NCI-H1048 (cell line): Measurements from ENCODE around the gene ACTN4.
"Not testable (repeated sequence)": the region's sequence is repeated elsewhere in the genome, so short reads cannot be mapped to it uniquely, and the experiment has no call there.

ENCODE experiments used
- DNase-seq: peaks from one replicate; lab custom pipeline; 2025; lab: John Stamatoyannopoulos, UW

The ACTN4 gene

DNA sequence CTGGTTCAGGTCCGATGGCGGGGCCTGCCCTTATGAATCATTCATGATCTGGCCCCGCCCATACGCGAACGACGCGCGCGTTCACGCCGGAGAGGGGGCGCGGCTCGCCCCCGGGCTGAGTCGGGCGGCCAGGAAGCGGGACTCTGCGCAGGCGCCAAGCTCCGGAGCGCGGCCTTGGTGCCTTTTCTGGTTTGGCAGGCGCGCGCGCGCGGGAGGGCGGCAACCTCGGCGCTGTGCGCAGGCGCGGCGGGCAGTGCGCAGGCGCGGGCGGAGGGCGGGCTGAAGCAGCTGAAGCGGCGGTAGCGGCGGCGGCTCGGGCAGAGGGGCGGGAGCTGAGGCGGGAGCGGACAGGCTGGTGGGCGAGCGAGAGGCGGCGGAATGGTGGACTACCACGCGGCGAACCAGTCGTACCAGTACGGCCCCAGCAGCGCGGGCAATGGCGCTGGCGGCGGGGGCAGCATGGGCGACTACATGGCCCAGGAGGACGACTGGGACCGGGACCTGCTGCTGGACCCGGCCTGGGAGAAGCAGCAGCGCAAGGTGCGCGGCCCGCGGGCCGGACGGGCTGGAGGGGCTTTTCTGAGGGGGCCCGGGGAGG lies at the start of gene ACTN4:
Gene ACTN4 (plus strand): TSS at position 282 of the 598 bp plus-strand sequence. CDS start 97 bp downstream, at position 379.
- peak; percentile 86 for DNase-seq

DNA sequence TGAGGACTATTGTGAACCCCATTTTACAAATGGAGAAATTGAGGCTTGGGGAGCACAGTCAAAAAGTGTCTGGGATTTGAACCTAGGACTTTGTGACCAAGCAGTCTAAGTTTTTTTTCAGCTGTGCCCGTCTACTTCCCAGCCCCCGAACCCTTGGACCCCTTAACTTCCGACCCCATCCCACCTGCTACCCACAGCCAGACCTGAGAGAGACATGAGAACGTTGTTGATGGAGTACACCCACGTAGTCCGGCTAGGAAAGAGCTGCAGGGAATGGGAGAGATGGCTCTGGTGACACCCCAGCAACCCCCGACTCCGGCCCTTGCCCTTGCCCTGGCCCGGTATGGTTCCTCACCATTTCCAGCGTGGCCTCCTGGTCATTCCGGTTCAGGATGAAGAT lies 47.7 kb upstream of the ACTN4 start:
- DNase-seq: no peak

DNA sequence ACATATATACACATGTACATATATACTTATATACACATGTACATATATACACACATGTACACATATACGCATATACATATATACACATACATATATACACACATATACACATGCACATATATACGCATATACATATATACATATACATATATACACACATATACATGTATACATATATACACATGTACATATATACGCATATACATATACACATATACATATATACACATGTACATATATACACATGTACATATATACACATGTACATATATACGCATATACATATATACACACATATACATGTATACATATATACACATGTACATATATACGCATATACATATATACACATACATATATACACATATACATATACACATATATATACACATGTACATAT lies 44.6 kb upstream of the ACTN4 start:
- DNase-seq: not testable (repeated sequence)

DNA sequence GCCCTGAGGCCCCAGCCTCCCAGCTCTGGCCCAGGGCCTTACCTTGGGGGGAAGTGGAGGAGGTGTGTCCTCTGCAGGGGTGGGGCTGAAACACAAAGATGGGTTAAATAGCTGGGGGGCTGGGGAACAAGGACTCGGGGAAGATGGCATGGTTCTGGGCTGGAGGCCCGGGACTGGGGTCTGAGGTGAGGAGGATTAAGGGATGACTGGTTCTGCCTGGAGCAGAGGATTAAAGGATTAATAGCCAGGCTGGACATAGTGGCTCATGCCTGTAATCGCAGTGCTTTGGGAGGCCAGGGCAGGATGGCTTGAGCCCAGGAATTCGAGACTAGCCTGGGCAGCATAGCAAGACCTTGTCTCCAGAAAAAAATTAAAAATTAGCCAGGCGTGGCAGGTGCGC lies 41.3 kb upstream of the ACTN4 start:
- DNase-seq: no peak

DNA sequence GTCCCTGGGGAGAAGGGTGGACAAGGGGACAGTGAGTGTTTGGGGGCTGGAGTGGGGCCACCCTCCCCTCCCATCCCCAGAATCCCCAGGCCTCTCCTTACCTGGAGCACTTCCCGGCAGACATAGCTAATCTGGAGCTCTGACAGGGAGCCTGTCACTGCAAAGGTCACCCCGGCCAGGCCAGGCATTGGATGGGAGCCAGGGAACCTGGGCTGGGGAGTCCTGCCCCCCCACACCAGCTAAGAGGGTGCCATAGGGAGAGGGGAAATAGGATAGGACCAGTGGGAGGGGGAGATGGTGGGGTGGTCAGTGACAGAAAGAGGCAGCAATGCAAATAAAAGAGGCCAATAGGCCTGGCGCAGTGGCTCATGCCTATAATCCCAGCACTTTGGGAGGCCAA lies 33.2 kb upstream of the ACTN4 start:
- no peak for DNase-seq

DNA sequence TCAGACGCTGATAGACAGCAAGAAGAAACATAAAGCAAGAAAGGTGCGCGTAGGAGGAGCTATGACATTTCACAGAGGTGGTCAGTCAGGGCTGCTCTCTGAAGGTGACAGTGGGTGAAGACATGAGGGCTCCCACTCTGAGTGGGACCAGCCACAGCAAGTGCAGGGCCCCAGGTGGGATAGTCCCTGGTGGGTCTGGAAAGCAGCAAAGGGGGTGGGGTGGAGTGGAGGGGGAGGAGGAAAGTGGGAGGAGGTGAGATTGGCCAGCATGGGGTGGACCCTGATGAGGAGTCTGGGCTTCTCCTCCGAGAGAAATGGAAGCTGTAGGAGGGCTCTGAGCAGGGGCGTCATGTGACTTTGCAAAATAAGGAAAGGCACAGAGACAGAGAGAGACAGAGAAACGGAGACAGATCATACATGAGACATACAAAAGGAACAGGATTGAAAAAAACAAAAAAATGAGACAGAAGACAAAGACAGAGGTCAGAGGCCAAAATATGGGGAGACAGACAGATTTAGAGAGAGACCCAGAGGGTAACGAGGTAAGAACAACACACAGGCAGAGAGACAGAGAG lies 32.4 kb upstream of the ACTN4 start:
- DNase-seq: no peak

DNA sequence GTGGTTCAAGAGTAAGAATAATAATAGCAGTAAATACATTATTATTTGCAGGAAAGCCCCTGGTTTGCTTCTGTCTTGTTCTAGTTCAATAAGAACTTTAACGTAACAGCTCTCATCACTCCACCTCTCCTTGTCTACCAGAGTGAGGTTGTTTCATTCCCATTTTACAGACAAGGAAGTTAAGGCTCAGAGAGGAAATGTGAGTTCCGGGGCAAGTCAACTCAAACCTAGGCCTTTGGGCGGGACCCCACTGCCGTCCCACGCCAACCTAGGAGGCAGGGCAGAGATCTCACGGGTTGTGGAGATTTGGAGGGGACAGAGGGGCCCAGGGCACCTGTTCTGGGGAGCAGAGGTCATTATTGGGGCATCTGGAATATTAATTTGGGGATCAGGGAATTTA lies 31.2 kb upstream of the ACTN4 start:
- no peak for DNase-seq

DNA sequence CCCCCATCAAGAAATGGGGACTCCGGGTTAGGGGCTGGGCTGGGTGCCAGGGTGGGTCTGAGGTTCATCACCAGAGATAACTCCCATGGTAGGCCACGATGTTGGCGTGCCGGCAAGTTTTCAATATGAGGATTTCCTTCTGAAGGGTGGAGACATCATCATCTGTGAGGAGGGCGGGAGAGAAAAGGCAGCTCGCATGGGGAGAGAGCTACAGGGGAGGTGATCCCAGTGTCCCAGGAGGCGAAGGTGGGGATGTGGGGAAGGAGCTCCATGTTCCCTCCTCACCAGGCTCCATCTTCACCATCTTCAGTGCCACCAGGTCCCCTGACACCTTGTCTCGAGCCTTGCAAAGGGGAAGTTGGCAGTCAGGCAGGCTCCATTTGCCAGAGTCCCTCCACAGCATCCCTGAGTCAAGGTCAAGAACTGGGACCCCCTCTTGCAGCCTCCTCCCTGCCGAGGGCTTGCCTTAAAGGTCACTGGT lies 30.1 kb upstream of the ACTN4 start:
- no peak for DNase-seq

DNA sequence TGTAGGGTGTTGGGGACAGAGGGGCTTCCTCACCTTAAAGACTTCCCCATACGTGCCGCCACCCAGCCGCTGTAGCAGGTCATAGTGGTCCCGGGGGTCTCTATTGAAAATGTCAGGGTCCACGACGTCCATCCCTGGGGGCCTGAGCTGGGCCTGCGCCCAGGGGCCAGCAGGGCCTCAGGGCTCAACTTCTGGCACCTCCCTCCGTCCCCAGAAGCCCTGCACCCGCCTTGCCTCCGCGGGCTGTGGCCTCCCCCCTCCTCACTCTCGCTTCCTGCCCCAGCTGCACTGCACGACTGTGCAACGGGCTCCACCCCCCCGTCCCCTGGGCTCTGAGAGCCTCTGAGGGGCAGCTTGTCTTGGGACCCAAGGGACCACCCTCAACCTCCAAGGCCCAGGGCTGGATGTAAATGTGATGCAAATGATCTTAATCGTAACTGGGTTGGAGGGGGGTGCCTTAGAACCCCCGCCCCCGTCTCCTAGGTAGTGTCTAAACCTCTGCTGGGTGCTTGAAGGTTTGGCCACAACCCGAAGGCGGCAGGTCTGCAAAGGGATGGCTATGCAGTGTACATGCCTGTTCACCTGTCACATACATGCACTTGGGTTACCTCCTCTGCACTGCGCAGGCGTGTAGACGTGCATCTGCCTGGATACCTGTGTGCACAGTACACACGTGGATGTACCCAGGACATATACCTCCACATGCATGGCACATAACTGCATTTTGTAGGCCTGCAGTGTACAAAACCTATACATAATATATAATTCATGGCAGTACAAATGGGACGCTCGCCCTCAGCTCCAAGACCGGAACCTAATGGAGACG lies 29.5 kb upstream of the ACTN4 start, which contains the start of gene MAP4K1:
Gene MAP4K1 (minus strand): TSS at position 190 of the 826 bp plus-strand sequence. CDS start 58 bp downstream, at position 132.
- no peak for DNase-seq

DNA sequence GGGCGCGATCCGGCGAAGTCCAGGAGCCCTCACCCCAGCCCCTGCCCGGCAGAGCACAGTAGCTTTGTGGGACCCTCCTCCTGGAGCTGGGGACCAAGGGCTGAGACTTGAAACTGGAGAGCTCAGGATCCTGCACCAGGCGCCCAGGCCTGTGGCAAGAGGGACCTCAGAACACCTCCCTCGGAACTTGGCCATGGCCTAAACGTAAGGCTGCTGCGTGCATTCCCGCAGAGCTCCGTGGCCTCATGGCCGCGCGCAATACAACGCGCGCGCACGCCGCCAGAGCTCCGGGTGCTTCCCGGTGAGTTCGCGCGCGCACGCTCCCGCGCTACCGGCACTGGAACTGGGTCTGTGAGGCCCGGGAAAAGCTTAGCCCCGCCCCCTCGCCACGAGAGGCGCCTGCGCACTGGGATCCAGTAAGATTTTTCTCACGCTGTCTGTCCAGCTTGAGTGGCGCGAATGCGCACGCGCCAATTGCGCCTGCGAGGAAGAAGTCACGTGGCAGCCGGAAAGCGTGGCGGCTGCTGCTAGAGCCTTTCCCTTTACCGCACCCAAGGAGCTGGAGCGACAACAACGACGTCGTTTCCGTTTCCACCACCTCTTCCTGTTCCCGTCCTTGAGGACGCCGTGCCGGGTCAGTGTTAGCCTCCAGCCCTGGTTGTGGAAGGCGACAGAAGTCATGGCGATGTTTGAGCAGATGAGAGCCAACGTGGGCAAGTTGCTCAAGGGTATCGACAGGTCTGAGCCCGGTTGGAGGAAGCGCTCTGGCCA lies 28.7 kb upstream of the ACTN4 start, which contains the start of gene EIF3K:
Gene EIF3K (plus strand): TSS at position 599 of the 771 bp plus-strand sequence. CDS start 81 bp downstream, at position 680.
- DNase-seq: peak; percentile 94

DNA sequence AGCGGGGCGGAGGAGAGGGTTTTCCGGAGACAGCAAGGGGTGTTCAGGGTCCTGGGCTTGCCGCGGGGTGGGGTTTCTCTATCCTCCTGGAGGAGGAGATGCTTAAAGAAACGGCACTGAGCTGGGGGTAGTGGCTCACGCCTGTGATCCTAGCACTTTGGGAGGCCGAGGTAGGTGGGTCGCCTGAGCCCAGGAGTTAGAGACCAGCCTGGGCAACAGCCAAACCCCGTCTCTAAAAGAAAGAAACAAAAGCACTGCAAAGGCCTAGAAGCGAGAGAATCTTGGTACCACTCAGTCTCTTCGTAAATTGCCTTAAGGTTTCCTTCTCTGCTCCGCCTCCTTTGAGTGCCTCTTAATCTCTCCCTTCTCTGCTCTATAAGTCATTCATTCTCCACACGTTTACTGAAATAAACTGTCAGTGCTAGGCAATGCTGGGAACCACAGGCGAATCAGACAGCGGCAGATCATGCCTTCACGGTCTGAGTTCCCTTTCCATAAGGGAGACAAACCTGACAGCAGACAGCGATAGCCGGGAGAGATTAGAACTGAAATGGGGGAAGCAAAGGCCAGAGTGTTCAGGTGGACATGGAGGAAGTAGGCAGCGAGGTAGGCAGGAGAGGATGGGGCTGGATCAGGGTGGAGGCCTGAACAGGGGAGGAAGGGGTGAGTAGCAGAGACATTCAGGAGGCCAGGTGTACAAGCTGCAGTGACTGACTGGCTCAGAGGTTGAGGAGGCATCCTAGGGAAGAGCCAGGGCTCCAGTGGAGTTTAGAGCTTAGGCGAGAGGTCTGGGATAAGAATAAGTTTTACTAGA lies 27.9 kb upstream of the ACTN4 start:
- DNase-seq: no peak

DNA sequence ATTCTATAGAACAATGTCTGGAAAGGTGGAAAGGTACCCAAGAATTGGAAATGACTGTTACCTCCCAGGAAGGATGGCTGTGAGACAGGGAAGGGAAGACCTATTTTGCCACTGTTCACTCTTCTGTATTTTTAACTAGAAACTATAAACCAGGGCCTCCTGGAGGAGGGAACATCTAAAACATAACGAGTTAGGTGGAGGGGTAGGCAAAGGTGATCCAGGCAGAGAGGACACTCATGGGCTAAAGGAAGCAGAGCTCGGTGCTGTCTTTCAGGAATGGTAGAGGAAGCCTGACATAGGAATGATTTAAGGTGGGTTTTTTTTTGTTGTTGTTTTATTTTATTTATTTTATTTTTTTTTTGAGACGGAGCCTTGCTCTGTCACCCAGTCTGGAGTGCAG lies 22.6 kb upstream of the ACTN4 start:
- DNase-seq: no peak

DNA sequence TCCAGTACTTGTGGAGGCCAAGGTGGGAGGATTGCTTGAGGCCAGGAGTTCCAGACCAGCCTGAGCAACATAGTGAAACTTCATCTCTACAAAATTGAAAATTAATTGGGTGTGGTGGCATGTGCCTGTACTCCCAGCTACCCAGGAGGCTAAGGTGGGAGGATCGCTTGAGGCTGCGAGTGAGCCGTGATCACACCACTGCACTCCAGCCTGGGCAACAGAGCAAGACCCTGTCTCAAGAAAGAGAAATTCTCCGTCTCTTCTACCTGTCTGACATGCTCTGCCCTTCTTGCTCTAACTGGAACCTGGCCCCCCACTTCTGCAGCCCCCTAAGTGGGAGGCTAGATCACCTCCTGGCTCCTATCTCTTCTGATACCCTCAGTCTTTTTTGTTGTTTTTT lies 21.0 kb upstream of the ACTN4 start:
- no peak for DNase-seq

DNA sequence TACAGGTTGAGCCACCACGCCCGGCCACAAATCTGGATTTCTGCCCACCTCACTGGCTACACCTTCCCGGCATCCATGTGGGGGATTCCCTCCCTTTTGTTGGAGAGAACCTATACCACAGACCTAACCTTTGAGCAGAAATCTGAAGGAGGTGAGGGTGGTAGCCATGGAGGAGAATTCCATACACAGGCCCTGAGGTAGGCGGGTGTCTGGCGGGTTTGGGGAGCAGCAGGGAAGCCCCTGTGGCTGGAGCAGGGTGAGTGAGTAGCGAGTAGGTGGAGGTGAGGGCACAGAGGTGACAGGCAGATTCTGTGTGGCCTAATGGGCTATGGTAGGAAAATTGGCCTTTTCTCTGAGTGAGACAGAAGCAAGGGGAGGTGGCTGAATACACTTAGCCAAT lies 17.9 kb upstream of the ACTN4 start:
- DNase-seq: no peak

DNA sequence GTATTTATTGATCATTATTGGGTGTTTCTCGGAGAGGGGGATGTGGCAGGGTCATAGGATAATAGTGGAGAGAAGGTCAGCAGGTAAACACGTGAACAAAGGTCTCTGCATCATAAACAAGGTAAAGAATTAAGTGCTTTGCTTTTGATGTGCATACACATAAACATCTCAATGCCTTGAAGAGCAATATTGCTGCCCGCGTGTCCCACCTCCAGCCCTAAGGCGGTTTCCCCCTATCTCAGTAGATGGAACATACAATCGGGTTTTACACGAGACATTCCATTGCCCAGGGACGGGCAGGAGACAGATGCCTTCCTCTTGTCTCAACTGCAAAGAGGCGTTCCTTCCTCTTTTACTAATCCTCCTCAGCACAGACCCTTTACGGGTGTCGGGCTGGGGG lies 16.1 kb upstream of the ACTN4 start:
- DNase-seq: not testable (repeated sequence)

DNA sequence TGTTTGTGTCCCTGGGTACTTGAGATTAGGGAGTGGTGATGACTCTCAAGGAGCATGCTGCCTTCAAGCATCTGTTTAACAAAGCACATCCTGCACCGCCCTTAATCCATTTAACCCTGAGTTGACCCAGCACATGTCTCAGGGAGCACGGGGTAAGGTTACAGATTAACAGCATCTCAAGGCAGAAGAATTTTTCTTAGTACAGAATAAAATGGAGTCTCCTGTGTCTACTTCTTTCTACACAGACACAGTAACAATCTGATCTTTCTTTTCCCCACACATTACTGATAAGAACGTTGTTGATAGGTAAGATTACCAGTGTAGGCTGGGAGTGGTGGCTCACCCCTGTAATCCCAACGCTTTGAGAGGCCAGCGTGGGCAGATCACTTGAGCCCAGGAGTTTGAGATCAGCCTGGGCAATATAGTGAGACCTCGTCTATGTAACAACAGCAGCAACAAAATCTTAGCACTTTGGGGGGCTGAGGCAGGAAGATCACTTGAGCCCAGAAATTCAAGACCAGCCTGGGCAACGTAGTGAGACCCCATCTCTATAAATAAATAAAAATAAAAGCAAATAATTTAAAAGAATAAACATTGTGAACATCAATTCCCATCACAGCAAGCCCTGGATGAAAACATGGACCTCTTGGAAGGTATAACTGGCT lies 15.5 kb upstream of the ACTN4 start:
- not testable (repeated sequence) for DNase-seq

DNA sequence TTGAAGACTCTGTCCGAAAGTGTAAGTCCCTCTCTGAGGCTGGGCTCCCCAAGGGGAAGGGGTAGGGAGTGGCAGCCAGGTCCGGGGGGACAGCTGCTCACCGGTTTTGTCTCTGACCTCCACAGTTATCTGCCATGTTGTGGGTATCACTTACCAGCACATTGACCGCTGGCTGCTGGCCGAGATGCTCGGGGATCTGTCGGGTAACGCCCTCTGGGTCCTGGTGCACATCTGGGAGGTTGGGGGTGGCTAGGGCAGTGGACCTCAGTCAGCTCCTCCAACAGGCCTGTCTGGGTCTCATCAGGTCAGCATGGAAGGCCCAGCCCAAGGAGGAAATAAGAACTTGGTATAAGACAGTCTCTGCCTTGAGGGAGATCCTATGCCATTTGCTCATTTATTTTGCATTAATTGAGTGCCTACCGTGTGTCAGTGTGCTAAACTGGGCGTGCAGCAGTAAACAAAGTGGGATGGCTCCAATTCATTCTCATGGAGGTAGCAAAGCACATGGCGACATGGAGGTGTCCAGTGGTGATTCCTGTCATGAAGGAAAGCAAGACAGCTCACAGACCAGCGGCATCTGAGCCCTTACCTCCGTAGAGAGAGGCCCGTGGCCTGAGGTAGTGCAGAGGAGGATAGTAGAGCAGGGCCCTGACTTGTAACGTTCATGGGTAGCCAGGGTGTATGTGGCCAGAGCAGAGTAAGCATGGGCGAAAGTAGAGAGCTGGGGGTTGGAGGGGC lies 14.8 kb upstream of the ACTN4 start:
- DNase-seq: no peak

DNA sequence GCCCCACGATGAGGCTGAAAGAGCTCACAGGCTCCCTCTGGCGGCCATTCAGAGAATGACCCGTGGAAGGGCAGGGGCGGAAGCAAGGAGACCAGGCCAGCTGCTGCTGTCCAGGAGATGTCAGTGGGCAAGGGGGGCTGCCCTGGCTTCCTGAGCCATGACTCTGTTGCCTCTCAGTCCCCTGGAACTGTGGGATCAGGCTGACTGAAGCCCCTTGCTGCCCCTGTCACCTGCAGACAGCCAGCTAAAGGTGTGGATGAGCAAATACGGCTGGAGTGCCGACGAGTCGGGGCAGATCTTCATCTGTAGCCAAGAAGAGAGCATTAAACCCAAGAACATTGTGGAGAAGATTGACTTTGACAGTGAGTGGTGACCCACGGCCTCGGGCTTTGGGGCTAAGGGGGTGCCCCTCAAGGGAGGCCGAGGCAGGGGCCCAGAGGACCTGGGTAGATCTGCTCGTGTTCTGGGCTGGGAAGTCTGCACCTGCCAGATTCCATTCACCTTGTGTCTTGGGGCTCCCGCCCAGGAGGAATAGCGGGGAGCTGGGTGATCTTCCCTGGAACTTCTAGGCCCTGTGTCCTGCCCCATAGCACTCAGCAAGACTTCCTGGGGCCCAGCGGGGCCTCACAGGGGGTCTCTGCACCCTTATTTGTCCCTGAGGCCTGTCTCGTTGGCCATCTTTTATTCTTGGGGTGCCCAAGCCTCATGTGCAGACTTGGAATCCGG lies 12.5 kb upstream of the ACTN4 start:
- DNase-seq: no peak
